NOMO-1 treated with dmso at 0.1 percent for 144 hours (cell line): ENCODE measurements around the gene PARD3B.

Source experiments
- DNase-seq: peaks from one replicate; lab custom pipeline; 2025; ENCODE audit not compliant: unreplicated experiment; lab: John Stamatoyannopoulos, UW

Gene PARD3B

DNA sequence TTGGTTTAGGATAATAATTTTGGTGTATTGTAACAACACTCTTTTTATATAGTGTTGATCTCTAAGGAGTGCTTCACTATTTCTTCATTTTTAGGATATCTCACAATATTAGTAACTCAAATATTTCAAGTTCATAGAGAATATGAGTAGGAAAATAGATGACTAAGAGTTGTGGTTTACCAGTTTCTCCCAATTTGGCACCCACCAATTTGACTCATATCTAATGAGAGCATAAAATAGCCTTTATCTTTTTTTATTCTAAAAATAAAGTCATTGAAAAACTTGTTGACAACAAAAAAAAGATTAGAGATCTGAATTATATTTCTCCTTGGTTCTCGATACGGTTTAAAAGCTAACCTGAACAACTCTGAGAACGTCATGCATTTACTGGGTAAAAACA is 204.0 kb downstream of the PARD3B start:
- DNase-seq: no peak

- no peak for DNase-seq
Observed at GRCh38 chr2:204750389-204750788, 205.1 kb downstream of the PARD3B start.

GRCh38 chr2:204751472-204751871 is 206.2 kb downstream of the PARD3B start:
- no peak for DNase-seq

DNA sequence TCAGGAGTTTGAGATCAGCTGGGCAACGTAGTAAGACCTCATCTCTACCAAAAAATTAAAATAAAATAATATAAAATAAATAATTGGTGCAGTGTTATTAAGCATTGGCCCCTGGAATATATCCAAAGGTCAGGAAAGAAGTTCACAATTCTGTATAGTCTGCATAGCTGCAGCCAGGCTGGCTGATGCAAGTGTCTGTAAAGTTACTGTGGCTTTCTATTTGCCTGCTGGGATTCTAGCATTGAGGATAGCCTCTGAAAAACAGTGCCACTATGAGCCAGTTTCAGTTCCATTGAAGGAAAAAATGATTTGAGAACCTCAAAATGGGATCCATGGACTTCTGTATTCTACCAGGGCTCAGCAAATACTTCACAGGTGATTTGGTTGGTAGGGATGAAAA is 208.6 kb downstream of the PARD3B start:
- DNase-seq: no peak

- no peak for DNase-seq
Observed at GRCh38 chr2:204754898-204755297, 209.6 kb downstream of the PARD3B start.

DNA sequence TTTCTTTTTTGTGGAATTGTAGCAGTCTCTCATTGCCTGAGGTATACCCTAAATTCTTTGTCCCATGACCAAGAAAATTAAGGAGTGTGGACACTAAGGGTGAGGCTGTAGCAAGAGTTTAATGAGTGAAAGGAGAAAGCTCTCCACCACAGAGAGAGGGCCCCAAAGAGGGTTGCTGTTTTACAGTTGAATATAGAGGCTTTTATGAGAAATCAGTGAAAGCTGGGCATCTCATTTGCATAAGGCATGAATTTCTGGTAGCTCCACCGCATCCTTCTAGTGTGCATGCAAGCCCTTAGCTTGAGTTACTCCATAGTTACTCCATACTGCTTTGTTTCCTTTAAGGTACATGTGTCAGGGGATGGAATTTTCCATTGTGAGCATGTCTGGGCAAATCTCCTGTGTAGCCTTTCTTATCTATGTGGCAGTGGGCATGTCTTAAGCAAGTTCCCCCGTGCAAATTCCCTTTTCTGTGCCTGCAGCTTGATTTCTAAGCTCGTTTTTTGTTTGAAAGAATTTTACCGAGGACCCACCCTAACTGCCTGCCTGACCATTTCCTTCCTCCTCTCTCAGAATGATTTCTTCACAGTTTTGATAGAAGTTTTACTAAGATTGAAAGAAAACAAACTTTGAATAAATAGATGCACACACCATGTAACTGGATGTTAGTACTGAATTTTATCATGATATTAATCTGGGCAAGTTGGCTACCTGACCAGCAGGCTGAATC is 218.9 kb downstream of the PARD3B start:
- DNase-seq: no peak

- no peak for DNase-seq
Observed at GRCh38 chr2:204770735-204771134, 225.5 kb downstream of the PARD3B start.

GRCh38 chr2:204771721-204772120 is 226.4 kb downstream of the PARD3B start:
- no peak for DNase-seq

- no peak for DNase-seq
Observed at GRCh38 chr2:204772546-204772945, 227.3 kb downstream of the PARD3B start.

DNA sequence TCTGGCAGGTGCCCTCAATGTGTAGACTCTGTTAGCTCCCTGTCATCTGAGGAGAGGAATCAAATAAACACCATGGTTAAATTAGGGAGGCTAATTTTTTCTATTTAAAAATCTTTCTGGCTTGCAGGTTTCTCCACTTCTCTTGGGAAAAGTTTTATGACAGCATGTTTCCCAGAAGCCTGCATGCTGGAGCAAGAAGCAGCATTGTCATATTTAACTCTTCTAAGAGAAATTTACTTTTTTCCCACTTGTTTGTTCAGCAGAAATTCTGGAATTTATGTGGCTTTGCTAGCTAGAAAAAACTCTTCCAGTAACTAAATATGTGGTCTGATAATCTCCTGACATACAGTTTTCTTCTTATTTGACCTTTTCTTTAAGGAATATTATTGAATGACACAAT is 230.5 kb downstream of the PARD3B start:
- DNase-seq: no peak

- no peak for DNase-seq
Observed at GRCh38 chr2:204776781-204777559, 231.7 kb downstream of the PARD3B start.

DNA sequence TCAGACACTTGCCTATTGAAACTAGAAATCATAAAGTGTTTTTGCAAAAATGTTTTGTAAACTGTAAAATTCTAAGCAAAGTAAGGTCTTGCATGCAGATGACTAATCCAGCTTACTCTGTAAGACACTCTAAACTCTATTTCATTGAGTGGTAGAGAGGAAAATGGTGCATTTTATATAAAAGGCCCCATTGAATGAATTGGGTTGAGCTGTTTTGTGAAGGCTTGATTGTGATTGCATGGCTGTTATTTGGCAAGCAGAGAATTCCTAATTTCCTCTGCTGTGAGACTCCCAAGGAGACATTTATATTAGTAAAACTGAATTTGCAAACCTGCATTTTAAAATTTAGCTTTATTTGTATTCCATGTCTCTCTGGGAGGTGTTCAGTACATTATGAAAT is 234.5 kb downstream of the PARD3B start:
- DNase-seq: no peak

DNA sequence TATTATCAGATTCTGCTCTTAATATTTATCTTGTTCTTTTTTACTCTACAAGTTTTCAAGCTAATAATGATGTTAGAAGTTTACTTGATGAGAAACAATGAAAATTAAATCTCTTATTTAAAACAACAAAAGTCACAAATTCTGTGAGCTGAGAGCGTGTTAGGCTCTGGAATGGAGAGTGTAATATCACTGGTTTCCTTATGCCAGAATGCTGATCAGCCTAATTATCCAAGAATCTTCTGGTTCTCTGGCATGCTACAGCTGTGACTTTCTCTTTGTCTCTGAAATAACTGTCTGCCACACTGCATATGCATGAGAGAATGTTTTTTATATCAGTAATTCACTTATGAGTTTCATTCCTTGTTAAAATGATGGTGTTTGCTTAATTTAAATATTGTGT is 236.7 kb downstream of the PARD3B start:
- no peak for DNase-seq

GRCh38 chr2:204790076-204790475 is 244.8 kb downstream of the PARD3B start:
- DNase-seq: no peak

DNA sequence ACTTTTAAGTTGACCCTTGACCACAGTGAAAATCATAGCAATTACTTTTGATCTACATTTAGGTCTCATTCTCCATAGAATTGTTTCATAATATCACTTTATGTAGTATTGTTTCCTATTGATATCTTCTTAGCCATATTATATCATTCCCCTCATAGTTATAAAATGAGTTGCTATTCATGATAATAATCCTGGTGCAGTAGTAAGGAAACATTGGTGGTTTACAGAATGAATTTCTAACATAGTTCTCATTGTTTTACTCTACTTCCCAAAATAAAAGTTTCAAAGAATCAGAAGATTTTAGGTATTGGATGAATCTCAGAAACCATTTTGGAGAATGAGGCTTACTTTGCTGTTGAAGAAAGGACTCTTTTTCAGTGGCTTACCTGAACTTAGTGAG is 246.0 kb downstream of the PARD3B start:
- DNase-seq: no peak

GRCh38 chr2:204794624-204795023 is 249.3 kb downstream of the PARD3B start:
- no peak for DNase-seq

- no peak for DNase-seq
Observed at GRCh38 chr2:204795156-204795555, 249.9 kb downstream of the PARD3B start.

DNA sequence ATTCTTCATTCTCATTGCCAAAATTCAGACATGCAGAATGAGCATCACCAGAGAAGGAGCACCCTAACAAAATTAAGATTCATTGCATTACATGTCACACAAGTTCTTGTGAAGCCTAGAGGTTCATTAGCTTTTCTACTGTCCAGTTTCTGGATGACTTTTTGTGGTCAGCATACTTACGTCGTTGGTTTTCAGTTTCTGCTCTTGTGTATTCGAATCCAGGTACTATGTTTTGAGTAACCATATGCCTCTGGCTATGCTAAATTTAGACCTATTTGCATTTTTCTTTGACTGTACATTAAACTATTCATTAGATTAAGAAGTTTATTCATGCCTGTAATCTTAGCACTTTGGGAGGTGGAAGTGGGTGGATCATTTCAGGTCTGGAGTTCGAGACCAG is 251.3 kb downstream of the PARD3B start:
- DNase-seq: no peak

DNA sequence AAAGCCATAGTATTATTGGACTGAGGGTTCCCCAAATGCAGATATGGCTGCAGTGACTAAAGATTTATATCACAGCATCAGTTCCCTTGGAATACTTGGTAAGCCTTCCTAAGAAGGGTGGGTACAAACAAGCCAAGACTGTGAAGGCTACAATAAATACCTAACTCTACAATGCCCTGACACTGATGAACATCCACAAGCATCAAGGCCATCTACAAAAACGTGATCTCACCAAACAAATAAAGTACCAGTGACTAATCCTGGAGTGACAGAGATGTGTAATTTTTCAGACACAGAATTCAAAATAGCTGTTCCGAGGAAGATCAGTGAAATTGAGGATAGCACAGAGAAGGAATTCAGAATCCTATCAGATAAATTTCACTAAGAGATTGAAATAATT is 254.5 kb downstream of the PARD3B start:
- no peak for DNase-seq

GRCh38 chr2:204808494-204808893 is 263.2 kb downstream of the PARD3B start:
- no peak for DNase-seq

GRCh38 chr2:204824751-204825453 is 279.6 kb downstream of the PARD3B start:
- DNase-seq: no peak

GRCh38 chr2:204825681-204826080 is 280.4 kb downstream of the PARD3B start:
- DNase-seq: no peak
